NCI-H187 (cell line): Measurements from ENCODE around the gene PRKCA.
A peak's percentile ranks its signal among the peaks of the same experiment; 100 is the strongest.
"Not testable (repeated sequence)": the region's sequence is repeated elsewhere in the genome, so short reads cannot be mapped to it uniquely, and the experiment has no call there.

ENCODE experiments used
- DNase-seq, 2 experiments: peaks; one replicate each; lab custom pipeline; 2025; lab: John Stamatoyannopoulos, UW

The PRKCA gene

DNA sequence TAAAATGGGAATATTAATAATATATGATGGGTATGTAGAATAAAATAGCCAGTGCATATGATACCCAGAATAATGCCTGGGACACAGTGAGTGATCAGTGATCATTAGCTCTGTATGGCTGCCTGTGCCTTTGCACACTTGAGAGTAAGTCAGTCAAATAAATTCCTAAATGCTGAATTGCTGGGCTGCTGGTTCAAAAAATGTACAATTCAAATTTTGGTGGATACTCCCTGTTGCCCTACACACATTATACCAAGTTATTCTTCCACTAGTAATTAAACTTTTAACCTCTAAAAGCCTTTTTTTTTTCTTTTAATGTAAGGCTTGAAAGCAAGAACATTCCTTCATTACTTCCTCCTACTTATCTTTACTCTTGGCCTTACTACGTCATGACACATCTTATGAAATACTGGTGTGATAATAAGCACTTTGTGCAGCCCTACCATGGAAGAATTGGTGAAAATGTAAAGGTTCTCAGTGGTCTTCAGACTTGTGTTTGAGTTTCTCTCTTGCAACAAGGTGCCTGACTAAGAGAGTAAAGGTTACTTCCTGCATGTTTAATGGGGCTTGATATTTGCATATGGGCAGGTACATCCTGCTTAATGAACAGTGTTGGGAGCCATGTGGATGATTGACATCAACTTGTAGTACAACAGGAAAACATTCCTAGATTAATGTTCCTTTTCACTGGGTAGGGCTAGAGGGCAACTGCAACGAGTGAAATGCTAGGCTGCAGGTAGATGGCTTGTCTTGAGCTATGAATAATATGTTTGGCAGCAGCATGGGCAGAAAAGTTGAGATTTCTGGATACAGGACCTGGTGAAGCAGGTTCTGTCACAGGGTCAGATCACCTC is 84.3 kb downstream of the PRKCA start:
- no peak for DNase-seq

DNA sequence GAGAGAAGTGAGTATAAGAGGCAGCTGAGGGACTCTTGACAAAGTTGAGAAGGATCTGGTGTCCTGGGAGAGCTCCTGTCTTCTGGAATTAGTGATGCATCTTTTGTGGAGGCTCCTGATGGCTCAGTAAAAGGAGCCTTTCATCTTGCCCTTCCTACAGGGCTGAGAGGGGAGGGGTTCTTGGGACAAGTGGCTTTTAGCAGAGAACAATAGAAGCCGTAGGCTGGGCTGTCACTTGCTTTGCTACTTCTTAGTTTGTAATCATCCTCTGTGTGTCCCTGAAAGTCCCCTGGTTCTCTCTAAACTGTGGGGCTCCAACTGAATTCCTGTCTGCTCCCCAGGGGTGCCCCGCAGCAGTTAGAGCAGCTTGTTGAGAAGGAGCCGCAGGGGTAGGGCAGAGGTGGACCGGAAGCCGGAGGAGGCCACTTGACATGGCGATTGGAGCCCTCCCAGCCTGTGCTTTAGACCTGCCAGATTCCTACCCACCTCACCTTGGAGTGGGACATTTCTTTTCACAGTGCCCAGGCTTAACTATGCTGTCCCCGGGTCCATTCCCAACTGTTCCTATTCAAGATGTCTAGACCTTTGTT is 85.1 kb downstream of the PRKCA start:
- DNase-seq = no peak

DNA sequence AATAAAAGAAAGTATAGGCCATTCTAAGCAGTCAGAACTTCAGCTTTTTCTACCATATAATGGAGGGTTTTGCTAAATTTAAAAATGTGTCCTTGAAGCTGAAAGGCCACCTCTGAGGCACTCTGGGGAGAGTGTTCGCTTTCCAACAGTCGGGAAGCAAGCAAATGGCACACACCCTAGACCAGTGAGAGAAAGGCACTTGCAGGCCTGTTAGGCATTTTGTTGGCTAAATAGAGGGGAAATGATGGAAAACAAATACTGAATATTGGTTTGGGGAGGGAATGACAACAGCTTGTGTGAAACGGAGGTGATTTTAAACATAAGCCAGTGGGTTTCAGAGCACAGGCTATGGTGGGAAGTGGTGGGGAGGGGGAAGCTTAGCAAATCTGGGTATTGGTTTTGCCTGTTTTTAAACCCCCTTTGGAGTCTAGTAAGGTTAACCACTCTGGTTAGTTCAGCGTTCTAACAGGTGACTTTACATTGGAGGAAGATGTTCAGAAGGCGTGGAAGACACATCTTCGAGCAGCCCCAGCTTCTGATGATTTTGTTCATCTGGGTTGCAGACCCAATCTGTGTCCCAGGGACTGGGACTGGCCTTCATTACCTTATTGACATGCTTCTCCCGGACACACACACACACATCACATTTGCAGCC is 90.5 kb downstream of the PRKCA start:
- DNase-seq = no peak

DNA sequence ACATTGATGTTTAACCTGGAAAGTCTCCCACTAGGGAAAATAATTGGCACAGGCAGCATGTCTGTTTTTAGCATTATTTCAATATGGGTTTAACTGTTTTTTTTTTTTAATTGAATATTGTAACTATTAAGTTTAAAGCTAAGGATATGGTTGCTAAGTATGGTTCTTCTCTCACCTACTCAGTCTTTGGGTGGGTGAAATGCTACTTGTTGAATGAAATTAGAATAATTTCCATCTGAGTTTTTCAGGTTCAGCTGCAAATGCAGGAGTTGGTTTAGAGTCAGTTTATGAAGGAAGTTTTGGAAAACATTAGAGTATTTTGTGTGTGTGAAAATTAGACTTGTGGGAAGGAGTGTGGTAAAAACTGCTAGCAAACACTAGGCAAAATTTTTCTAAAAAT is 93.5 kb downstream of the PRKCA start:
- no peak for DNase-seq

DNA sequence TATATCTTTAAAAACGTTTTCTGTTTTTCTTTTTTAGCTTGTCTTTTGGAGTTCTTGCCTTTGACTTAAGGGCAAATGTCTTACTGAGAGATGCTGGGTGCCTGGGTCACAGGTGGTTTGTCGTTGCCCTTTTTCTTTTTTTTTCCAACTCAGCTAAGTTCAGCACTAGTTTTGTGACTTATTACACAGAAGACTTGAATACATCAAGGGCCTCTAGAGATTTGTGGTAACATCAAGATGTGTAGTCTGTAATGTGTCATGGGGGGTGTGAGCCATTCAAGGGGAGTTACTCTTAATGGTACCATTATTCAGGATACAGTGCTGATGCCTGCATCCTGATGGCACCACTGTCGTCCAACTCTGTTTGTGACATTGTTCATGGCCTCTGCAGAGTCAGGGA is 95.1 kb downstream of the PRKCA start:
- DNase-seq = no peak

DNA sequence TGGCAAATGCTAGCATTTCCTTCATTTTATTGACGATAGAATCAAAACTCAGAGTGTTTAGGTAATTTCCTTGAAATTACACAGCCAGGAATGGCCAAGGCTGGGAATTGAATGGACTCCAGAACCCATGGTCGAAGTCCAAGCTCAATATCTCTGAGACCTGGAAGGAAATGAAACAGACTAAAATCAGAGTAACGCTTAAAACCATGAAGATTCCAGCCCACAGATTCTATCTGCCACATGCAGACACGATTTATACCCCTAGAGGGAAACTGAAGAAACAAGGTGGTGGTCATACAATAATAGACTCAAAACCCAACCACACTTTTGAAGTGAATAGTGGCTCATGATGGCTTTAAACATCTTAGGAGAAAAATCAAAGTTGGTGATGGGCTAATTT is 95.6 kb downstream of the PRKCA start:
- no peak for DNase-seq

DNA sequence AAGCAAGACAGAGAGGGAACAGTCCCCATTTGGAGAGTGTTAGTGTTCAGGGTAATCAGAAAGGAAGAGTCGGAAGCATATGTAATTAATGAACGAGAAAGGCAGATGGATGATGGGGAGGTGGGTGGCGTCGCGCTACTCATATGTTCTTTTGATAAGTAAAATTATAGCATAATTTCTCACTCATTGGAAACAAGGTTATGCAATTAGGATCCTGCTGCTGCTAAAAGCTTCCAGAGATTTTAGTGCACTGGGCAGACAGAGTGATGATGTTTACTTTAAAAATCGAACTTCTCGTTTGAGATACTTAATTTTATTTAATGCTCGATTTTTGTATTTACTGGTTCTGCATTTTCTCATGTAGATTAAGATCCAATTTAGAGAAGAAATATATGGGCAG is 96.2 kb downstream of the PRKCA start:
- no peak for DNase-seq

DNA sequence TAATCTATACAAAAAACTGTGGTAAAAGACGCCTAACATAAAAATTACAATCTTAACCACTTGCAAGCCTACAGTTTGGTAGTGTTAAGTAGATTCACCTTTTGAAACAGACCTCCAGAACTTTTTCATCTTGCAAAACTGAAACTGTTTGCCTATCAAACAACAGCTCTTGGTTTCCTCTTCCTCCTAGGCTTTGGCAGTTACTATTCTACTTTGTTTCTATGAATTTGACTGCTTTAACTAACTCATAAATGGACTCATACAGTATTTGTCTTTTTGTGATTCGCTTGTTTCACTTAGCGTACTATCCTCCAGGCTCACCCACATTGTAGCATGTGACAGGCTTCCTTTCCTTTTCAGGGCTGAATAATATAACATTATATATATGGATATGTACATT is 97.0 kb downstream of the PRKCA start:
- DNase-seq = no peak

DNA sequence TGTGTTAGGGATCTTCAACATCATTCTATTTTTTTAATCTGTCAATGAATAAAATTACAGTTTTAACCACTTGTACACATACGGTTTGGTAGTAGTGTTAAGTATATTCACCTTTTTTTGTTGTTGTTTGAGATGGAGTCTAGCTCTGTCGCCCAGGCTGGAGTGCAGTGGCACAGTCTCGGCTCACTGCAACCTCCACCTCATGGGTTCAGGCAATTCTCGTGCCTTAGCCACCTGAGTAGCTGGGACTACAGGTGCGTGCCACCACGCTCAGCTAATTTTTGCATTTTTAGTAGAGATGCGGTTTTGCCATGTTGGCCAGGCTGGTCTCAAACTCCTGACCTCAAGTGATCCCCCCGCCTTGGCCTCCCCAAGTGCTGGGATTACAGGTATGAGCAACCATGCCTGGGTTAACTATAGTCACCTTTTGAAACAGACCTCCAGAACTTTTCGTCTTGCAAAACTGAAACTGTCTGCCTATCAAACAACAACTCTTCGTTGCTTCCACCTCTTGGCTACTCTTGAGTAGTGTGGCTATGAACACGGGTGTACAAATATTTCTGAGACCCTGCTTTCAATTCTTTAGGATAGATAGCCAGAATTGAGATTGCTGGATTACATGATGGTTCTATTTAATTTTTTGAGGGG is 97.8 kb downstream of the PRKCA start:
- not testable (repeated sequence) for DNase-seq

DNA sequence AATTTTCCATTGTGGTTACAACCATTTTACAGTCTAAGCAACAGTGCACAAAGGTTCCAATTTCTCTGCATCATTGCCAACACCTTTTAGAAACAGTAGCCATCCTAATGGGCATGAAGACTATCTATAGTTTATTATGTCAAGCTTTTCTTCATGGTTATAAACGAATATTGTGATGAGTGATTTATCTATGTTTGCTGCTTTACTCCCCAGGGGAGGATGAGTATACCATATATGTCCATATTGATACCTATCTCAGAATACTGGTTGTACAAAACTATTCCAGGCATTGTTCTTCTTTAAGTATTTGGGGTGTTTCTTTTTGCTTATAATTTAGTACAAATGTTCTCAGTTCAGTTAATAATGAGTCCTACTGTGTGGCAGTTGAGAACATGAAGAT is 98.3 kb downstream of the PRKCA start:
- DNase-seq = no peak

DNA sequence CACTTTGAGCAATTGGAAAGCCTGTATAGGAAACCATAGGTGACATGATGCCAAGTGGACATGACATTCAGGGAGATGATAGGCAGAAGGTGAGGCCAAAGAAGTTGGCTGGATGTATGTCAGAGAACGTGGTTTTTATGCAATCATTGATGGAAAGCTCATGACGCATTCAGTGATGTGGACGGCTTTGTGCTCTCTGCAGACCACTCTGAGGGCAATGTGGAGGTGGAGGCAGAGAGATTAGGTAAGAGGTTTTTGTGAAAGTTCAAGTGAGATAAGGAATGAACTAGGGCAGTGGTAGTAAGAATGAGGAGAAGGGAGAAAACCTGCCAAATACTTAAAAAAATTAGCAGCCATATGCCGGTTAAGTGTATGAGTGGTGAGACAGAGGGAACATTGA is 99.0 kb downstream of the PRKCA start:
- no peak for DNase-seq

DNA sequence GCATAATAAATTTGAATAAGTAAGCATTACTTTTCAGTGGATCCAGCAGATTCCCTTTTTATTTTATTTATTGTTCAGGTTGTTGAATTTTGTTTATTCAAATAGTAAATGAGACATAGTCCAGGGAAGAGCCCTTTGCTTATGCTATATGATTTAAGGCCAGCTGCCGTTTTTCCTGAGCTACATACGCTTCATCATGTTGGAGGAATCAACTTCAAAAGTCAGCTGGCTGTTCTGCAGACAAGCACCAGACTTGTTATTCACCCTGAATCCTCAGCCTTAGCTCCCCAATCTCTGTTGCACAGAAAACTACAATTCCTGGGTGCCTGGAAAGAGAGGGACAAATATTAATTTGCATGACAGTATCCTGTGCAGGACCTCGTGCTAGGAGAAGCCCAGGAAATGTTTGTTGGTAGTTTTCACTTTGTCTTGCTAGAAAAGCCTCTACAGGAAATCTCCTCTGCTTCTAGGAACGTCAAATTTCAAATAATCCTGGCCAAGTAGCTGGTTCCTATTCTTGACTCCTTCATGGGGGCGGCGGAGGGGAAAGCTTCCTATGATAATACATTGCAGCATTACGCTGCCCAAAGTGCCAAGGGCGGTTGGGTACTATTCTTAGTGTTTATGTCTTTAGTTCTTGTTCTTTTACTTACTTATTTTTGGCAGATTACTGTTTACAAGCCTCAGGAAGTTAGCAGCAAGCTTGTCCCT is 101.6 kb downstream of the PRKCA start:
- DNase-seq = no peak

DNA sequence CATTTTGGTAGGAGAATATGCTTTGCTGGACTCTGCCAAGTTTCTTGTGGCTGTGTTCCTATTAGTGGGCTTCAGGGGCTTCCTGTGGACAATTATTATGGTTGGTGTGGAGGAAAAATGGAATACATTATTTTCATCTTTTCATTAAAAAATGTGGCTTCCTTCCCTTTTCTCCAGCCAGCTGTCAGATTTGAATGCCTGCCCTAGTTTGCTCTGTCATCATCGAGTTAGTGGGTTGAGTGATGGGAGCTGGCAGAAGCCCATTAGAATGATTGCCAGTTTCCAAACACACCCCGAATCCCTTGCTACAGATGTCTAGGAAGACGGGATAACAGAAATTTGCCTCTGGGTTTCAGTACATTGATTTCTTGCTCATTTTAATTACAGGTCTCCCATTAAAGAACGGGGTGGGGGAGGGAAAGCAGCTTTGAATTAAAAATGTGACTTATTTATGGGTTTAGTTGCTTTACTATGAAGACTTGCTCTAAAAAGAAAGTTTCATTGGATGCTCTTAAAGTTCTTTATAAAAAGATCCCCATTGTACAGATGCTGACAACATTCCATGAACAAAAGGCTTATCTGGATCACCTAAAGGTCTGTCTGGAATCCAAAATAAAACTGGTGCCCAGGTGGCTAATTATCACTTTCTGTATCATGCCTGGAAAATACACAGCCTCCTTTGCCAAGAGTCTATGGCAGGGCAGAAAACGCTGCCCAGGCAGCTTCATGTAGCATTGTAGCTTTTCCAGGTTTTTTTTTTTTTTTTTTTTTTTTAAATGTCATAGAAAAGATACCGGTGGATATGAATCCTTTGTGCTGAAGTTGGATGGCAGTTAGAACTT is 103.6 kb downstream of the PRKCA start:
- no peak for DNase-seq

DNA sequence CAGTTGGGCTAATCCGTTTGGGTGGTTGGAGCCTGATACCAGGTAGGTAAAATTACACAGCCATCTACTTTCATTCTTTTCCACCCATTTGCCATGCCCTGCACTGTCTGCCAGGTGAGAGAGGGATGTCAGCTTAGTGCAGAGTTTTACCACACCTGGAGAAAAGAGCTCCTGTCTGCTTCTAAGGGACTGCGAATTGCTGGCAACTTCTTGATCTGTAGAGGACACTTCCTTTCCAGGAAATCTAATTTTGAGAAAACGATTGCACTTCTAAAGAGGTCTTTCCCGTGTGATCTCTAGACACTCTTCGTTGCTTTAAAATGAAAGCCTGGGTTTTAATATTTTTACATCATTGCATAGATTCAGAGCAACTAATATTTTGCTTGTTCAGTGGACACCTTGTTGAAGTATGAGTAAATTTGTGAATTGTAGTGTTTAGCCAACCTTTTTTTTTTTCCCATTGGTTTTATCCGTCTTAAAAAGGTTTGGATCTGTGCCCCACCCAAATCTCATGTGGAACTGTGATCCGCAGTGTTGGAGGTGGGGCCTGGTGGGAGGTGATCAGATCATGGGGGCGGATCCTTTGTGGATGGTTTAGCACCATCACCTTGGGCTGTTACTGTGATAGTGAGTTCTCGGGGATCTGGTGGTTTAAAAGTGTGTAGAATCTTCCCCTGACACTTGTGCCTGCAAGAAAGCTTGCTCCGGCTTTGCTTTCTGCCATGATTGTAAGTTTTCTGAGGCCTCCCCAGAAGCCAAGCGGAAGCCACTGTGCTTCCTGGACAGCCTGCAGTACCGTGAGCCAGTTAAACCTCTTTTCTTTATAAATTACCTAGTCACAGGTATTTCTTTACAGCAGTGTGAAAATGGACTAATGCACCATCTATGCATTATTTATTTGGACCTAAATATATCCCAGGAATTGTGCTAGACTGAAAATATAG is 104.6 kb downstream of the PRKCA start:
- DNase-seq = no peak

DNA sequence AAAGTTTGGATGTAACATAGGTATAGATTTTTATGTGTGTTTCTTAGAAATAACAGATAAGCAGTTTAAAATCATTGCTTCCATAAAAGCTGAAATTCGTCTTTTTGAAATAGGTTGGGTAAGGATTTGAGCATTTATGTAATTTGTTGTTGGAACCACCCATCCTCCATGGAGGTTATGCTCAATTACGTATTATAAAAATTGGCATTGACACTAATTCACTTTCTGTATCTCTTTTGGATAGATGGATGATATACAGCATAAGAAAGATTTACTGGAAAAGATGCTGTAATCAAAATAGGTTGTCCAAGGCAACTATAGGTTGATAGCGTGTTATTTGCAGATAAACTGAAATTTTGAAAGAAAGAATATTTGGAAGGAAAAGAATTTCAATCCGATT is 105.5 kb downstream of the PRKCA start:
- DNase-seq = no peak

DNA sequence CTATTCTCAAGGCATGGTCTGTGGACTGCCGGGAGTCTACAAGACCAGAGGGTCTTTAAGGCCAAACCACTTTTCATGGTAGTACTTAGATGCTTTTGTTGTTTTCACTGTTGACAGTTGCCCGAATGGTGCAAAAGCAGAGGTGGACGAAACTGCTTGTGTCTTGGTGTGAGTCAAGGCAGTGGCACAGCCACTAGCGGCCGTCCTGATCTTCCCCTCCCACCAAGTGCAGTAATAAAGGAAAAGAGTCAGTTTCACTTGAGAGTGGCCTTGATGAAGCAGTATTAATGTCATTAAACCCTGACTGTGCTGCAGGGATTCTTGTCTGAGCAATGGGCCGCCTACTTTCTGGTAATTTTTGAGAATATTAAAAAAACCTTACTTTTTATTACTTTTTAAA is 109.1 kb downstream of the PRKCA start:
- DNase-seq = no peak

DNA sequence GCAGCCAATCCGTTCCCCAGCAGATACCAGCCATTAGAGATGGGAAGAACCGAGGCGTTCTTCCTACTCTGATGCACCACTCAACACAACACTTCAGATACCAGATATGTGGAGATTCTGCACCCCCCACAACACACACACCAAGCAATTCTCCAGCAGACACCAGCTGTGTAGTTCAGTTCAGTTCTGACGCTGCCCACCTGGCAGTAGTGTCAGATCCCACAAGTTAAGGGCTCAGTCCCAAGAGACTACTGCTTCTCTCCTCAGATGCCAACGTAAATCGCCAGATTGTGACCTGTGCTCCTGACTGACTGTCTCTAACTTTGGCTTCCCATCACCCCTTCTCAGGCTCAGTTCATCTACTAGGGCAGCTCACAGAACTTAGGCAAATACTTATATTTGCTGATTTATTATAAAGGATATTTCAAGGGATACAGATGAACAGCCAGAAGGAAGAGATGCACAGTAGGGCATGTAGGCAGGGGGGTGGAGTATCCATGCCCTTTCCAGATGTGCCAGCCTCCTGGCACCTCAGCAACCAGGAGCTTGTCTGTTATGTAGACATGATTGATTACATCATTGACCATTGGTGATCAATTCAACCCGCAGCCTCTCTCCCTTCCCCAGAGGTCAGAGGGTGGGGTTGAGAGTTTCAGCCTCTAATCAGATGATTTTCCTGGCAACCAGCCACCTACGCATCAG is 110.6 kb downstream of the PRKCA start:
- DNase-seq = peak in 1 of 2 experiments; percentile 22

DNA sequence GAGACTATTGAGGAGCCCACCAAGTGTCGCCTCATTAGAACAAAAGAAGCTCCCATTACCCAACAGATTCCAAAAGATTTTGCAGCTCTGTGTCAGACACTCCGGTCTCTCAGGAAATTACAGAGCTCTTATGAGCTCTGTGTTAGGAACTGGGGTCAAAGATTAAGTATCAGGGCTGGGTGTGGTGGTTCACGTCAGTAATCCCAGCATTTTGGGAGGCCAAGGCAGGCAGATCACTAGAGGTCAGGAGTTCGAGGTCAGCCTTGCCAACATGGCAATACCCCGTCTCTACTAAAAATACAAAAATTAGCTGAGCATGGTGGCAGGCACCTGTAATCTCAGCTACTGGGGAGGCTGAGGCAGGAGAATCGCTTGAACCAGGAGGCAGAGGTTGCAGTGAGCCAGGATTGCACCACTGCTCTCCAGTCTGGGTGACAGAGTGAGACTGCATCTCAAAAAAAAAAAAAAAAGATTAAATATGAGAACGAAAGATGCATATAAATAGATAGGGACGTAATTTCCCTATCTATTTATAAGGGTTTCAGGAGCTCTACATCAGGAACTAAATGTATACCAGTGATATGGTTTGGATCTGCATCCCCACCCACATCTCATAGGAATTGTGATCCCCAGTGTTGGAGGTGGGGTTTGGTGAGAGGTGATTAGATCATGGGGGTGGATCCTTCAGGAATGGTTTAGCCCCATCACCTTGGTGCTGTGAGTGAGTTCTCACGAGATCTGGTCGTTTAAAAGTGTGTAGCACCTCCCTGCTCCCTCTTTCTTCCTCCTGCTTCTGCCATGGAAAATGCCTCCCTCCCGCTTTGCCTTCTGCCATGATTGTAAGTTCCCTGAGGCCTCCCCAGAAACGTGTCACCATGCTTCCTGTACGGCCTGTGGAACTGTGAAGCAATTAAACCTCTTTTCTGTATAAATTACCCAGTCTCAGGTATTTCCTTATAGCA is 111.4 kb downstream of the PRKCA start:
- DNase-seq = no peak
